ENCODE measurements around the gene KLHL29. TPM values are rescaled to one million over a fixed set of nuclear protein-coding genes. Genes with fewer than 3 reads are reported as not detected.

The KLHL29 gene
- total RNA-seq, 1 donor from 2014 or later, result 3.8 TPM

- intact Hi-C loops (cut with micrococcal nuclease), result no loop called here
- no peak overlapping the region for H3K27ac Mint-ChIP-seq
- H3K27me3 Mint-ChIP-seq, result peaks cover 3% of the 10 kb centered on the region
- no peak overlapping the region for H3K4me3 Mint-ChIP-seq
- no peaks in the 10 kb centered on the region for H3K4me1 Mint-ChIP-seq
- H3K9me3 Mint-ChIP-seq, result no peaks in the 10 kb centered on the region
- H3K36me3 Mint-ChIP-seq (ENCODE audit: low read depth), result no peaks in the 10 kb centered on the region
- DNase-seq, result no peak
These were observed 29.1 kb downstream of the KLHL29 start for GRCh38 chr2:23414106-23414505.

- H3K4me1 Mint-ChIP-seq, result no peaks in the 10 kb centered on the region
- no peaks in the 10 kb centered on the region for H3K36me3 Mint-ChIP-seq (ENCODE audit: low read depth)
- intact Hi-C loops (cut with micrococcal nuclease), result no loop called here
- no peak overlapping the region for H3K27ac Mint-ChIP-seq
- no peak overlapping the region for H3K4me3 Mint-ChIP-seq
- no peaks in the 10 kb centered on the region for H3K9me3 Mint-ChIP-seq
- peaks cover 3% of the 10 kb centered on the region for H3K27me3 Mint-ChIP-seq
- DNase-seq, result no peak
These were observed 29.9 kb downstream of the KLHL29 start for GRCh38 chr2:23414871-23415270.

- peaks cover 3% of the 10 kb centered on the region for H3K27me3 Mint-ChIP-seq
- no peak overlapping the region for H3K4me3 Mint-ChIP-seq
- no peaks in the 10 kb centered on the region for H3K4me1 Mint-ChIP-seq
- no peaks in the 10 kb centered on the region for H3K9me3 Mint-ChIP-seq
- intact Hi-C loops (cut with micrococcal nuclease), result no loop called here
- no peak overlapping the region for H3K27ac Mint-ChIP-seq
- no peak for DNase-seq
- no peaks in the 10 kb centered on the region for H3K36me3 Mint-ChIP-seq (ENCODE audit: low read depth)
These were observed 32.3 kb downstream of the KLHL29 start for GRCh38 chr2:23417310-23417709.

GRCh38 chr2:23418056-23418455 is 33.1 kb downstream of the KLHL29 start:
- intact Hi-C loops (cut with micrococcal nuclease), result no loop called here
- Mint-ChIP-seq H3K9me3 (no peaks in the 10 kb centered on the region), H3K27me3 (peaks cover 3% of the 10 kb centered on the region), H3K4me3 (no peak overlapping the region), H3K27ac (no peak overlapping the region), H3K36me3 (ENCODE audit: low read depth) (no peaks in the 10 kb centered on the region), H3K4me1 (no peaks in the 10 kb centered on the region)
- no peak for DNase-seq

GRCh38 chr2:23418461-23418911 is 33.5 kb downstream of the KLHL29 start:
- H3K36me3 Mint-ChIP-seq (ENCODE audit: low read depth), result no peaks in the 10 kb centered on the region
- intact Hi-C loops (cut with micrococcal nuclease), result no loop called here
- H3K27me3 Mint-ChIP-seq, result peaks cover 2% of the 10 kb centered on the region
- no peak overlapping the region for H3K27ac Mint-ChIP-seq
- no peak overlapping the region for H3K4me3 Mint-ChIP-seq
- DNase-seq, result no peak
- no peaks in the 10 kb centered on the region for H3K4me1 Mint-ChIP-seq
- no peaks in the 10 kb centered on the region for H3K9me3 Mint-ChIP-seq

- DNase-seq, result no peak
- Mint-ChIP-seq H3K4me3 (no peak overlapping the region), H3K27ac (no peak overlapping the region), H3K36me3 (ENCODE audit: low read depth) (no peaks in the 10 kb centered on the region), H3K4me1 (no peaks in the 10 kb centered on the region), H3K9me3 (no peaks in the 10 kb centered on the region), H3K27me3 (no peaks in the 10 kb centered on the region)
- intact Hi-C loops (cut with micrococcal nuclease), result no loop called here
These were observed 34.5 kb downstream of the KLHL29 start for GRCh38 chr2:23419171-23420090.

- H3K9me3 Mint-ChIP-seq, result no peaks in the 10 kb centered on the region
- H3K4me1 Mint-ChIP-seq, result no peaks in the 10 kb centered on the region
- no peak for DNase-seq
- H3K27ac Mint-ChIP-seq, result no peak overlapping the region
- H3K4me3 Mint-ChIP-seq, result no peak overlapping the region
- intact Hi-C loops (cut with micrococcal nuclease), result no loop called here
- no peaks in the 10 kb centered on the region for H3K36me3 Mint-ChIP-seq (ENCODE audit: low read depth)
- H3K27me3 Mint-ChIP-seq, result no peaks in the 10 kb centered on the region
These were observed 35.3 kb downstream of the KLHL29 start for GRCh38 chr2:23420091-23420839.

- no peaks in the 10 kb centered on the region for H3K36me3 Mint-ChIP-seq (ENCODE audit: low read depth)
- H3K9me3 Mint-ChIP-seq, result no peaks in the 10 kb centered on the region
- intact Hi-C loops (cut with micrococcal nuclease), result no loop called here
These were observed 36.0 kb downstream of the KLHL29 start for GRCh38 chr2:23420840-23421476.

GRCh38 chr2:23422089-23423061 is 37.4 kb downstream of the KLHL29 start:
- no peaks in the 10 kb centered on the region for H3K27me3 Mint-ChIP-seq
- no peaks in the 10 kb centered on the region for H3K36me3 Mint-ChIP-seq (ENCODE audit: low read depth)
- no peaks in the 10 kb centered on the region for H3K9me3 Mint-ChIP-seq
- intact Hi-C loops (cut with micrococcal nuclease), result no loop called here
- no peak overlapping the region for H3K27ac Mint-ChIP-seq
- no peak for DNase-seq
- H3K4me1 Mint-ChIP-seq, result no peaks in the 10 kb centered on the region
- H3K4me3 Mint-ChIP-seq, result no peak overlapping the region

More at GRCh38 chr2:23420840-23421476, 36.0 kb downstream of the KLHL29 start:
- Mint-ChIP-seq H3K4me1 (no peaks in the 10 kb centered on the region), H3K27ac (no peak overlapping the region), H3K4me3 (no peak overlapping the region), H3K27me3 (no peaks in the 10 kb centered on the region)
- no peak for DNase-seq

- no peak for DNase-seq
- no peaks in the 10 kb centered on the region for H3K9me3 Mint-ChIP-seq
- H3K4me1 Mint-ChIP-seq, result no peaks in the 10 kb centered on the region
- intact Hi-C loops (cut with micrococcal nuclease), result no loop called here
- no peak overlapping the region for H3K4me3 Mint-ChIP-seq
- no peak overlapping the region for H3K27ac Mint-ChIP-seq
- no peaks in the 10 kb centered on the region for H3K27me3 Mint-ChIP-seq
- H3K36me3 Mint-ChIP-seq (ENCODE audit: low read depth), result no peaks in the 10 kb centered on the region
These were observed 38.3 kb downstream of the KLHL29 start for GRCh38 chr2:23423062-23423872.

- intact Hi-C loops (cut with micrococcal nuclease), result no loop called here
- no peaks in the 10 kb centered on the region for H3K4me1 Mint-ChIP-seq
- no peak overlapping the region for H3K27ac Mint-ChIP-seq
- H3K27me3 Mint-ChIP-seq, result no peaks in the 10 kb centered on the region
- no peaks in the 10 kb centered on the region for H3K36me3 Mint-ChIP-seq (ENCODE audit: low read depth)
- no peak overlapping the region for H3K4me3 Mint-ChIP-seq
- no peaks in the 10 kb centered on the region for H3K9me3 Mint-ChIP-seq
- no peak for DNase-seq
These were observed 39.1 kb downstream of the KLHL29 start for GRCh38 chr2:23423873-23424680.

GRCh38 chr2:23425338-23425871 is 40.4 kb downstream of the KLHL29 start:
- intact Hi-C loops (cut with micrococcal nuclease), result no loop called here
- H3K4me1 Mint-ChIP-seq, result no peaks in the 10 kb centered on the region
- no peaks in the 10 kb centered on the region for H3K27me3 Mint-ChIP-seq
- no peak for DNase-seq
- H3K4me3 Mint-ChIP-seq, result no peak overlapping the region
- H3K9me3 Mint-ChIP-seq, result no peaks in the 10 kb centered on the region
- no peaks in the 10 kb centered on the region for H3K36me3 Mint-ChIP-seq (ENCODE audit: low read depth)
- H3K27ac Mint-ChIP-seq, result no peak overlapping the region

Measured in activated CD4-positive, alpha-beta T cell treated with anti-CD3 and anti-CD28 coated beads, Interleukin-2, amount 10 ng/mL, durations not matched to agents 24 days and 14 days (primary cell).